ENCODE measurements around the gene AP5S1. TPM values are rescaled to one million over a fixed set of nuclear protein-coding genes. Genes with fewer than 3 reads are reported as not detected.
A peak's percentile ranks its signal among the peaks of the same experiment; 100 is the strongest.
"Not testable (repeated sequence)": the region's sequence is repeated elsewhere in the genome, so short reads cannot be mapped to it uniquely, and the experiment has no call there.

The AP5S1 gene
- total and polyA plus RNA-seq, 2 of the 13 experiments (the other 11 are each of a cell fraction or from before 2014, with no cell fraction given): 7.9 to 23.2 TPM

DNA sequence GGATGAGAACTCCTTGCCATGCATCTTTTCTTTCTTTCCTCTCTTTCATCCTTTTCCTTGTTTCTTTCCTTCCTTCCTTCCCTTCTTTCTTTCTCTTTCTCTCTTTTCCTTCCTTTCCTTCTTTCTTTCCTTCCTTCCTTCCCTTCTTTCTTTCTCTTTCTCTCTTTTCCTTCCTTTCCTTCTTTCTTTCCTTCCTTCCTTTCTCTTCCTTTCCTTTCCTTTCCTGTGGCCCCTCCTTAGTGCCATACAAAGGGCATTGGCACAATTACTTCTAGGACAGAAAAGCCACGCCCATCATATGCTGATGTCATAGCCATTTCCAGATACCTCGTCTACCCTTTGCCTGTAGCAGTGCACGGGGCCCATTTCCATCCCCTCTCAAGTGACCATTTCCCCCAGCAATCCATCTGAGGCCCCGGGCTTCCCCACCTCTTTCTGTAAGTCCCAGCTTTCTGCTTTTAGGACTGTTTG, 31.6 kb upstream of the AP5S1 start (continued):
- TF ChIP-seq, protein P1, sequence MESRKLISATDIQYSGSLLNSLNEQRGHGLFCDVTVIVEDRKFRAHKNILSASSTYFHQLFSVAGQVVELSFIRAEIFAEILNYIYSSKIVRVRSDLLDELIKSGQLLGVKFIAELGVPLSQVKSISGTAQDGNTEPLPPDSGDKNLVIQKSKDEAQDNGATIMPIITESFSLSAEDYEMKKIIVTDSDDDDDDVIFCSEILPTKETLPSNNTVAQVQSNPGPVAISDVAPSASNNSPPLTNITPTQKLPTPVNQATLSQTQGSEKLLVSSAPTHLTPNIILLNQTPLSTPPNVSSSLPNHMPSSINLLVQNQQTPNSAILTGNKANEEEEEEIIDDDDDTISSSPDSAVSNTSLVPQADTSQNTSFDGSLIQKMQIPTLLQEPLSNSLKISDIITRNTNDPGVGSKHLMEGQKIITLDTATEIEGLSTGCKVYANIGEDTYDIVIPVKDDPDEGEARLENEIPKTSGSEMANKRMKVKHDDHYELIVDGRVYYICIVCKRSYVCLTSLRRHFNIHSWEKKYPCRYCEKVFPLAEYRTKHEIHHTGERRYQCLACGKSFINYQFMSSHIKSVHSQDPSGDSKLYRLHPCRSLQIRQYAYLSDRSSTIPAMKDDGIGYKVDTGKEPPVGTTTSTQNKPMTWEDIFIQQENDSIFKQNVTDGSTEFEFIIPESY (CRISPR knock-in tag; IDR thresholded peaks at IDR 0.05): no peak
- no peak for TF ChIP-seq NFYB (CRISPR knock-in tag; IDR thresholded peaks at IDR 0.05)
- no peak for TF ChIP-seq FOXK1 (CRISPR knock-in tag; IDR thresholded peaks at IDR 0.05; ENCODE audit: borderline replicate concordance, low read depth)
- TF ChIP-seq SSRP1 (CRISPR knock-in tag; IDR thresholded peaks at IDR 0.05): no peak
- TF ChIP-seq PHB2 (IDR thresholded peaks at IDR 0.05; ENCODE audit: partially characterized antibody): peak; percentile 97
- peak; percentile 96; the same call in 1 of the 2 replicates for TF ChIP-seq NONO (IDR thresholded peaks at IDR 0.05)
- no peak for TF ChIP-seq NONO (CRISPR knock-in tag; conservative IDR thresholded peaks at IDR 0.05)

DNA sequence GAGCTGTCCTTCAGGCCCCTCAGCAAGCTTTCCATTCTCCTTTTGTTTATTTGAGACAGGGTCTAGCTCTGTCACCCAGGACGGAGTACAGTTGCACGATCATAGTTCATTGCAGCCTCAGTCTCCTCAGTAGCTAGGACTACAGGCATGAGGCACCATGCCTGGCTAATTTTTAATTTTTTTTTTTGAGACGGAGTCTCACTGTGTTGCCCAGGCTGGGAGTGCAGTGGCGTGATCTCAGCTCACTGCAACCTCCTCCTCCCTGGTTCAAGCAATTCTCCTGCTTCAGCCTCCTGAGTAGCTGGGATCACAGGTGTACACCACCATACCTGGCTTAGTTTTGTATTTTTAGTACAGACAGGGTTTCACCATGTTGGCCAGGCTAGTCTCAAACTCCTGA, 31.1 kb upstream of the AP5S1 start:
- H3K9me3 ChIP-seq (ENCODE audit: low read length); DNase-seq (ENCODE audit: low spot score); H3K79me2 ChIP-seq (ENCODE audit: insufficient read depth, low read length); H3K4me3 ChIP-seq (replicated peaks in 1 of 3; ENCODE audit: insufficient read depth in 1 of 3, low read depth in 2 of 3, low read length in 3 of 3); H4K20me1 ChIP-seq (ENCODE audit: insufficient read depth, low read length); BruUV-seq (replicated peaks); FAIRE-seq; H3K36me3 ChIP-seq (replicated peaks in 1 of 2; ENCODE audit: control insufficient read depth in 1 of 2, insufficient read depth in 2 of 2, low read length in 2 of 2); intact Hi-C loops (cut with micrococcal nuclease; ENCODE audit: unreplicated experiment); ATAC-seq; H3K9ac ChIP-seq (ENCODE audit: insufficient read depth, low read depth, low read length); H2AFZ ChIP-seq (ENCODE audit: low read length); H3K27ac ChIP-seq (ENCODE audit: extremely low read length, insufficient read depth, low read length): not testable (repeated sequence)
- ChIA-PET POLR2A (interaction anchor here (0.5 to 10.4 kb wide), 3 partner anchors 12 to 226 kb away, joined by 3 to 134 read pairs (median 3); partner anchors contain the start of genes AP5S1 and RNF24), CTCF (ENCODE audit: low intra/inter-chr PET ratio, low total read pairs) (interaction anchor here (0.8 to 4.6 kb wide), 3 partner anchors 30 to 296 kb away, joined by 3 to 119 read pairs (median 49); partner anchors contain the start of gene AP5S1)
- TF ChIP-seq ZFX (CRISPR knock-in tag; IDR thresholded peaks at IDR 0.05; ENCODE audit: low read depth) (0 out of 2 replicates have a peak, but pooled peaks have one; percentile 9), ZNF121 (CRISPR knock-in tag; IDR thresholded peaks at IDR 0.05) (peak; percentile 98), ZMYM3 (CRISPR knock-in tag; IDR thresholded peaks at IDR 0.05) (peak; percentile 60; the same call in 1 of the 2 replicates)
- WGBS (ENCODE audit: low lambda C conversion rate): 17% methylated on average over 4 of the region's 4 CpGs
- H3K4me2 ChIP-seq (ENCODE audit: low read depth, low read length): peak overlapping the region; percentile 65
- H3K4me1 ChIP-seq (ENCODE audit: insufficient read depth, low read length): peaks cover 56% of the 10 kb centered on the region
- in situ Hi-C loops (cut with HindIII; ENCODE audit: extremely low pct_ligation_motif_present, low pct_unique_long_range_greater_than_20kb): loop anchor here (5.0 kb wide), 1 partner anchor 58 kb away; the partner anchor contains the start of gene MAVS
- peaks cover 0 to 18% of the 10 kb centered on the region in 2 experiments; a peak in 3 of 5 replicates for H3K27me3 ChIP-seq (ENCODE audit: control insufficient read depth in 1 of 2, insufficient read depth in 2 of 2, low read length in 2 of 2)

DNA sequence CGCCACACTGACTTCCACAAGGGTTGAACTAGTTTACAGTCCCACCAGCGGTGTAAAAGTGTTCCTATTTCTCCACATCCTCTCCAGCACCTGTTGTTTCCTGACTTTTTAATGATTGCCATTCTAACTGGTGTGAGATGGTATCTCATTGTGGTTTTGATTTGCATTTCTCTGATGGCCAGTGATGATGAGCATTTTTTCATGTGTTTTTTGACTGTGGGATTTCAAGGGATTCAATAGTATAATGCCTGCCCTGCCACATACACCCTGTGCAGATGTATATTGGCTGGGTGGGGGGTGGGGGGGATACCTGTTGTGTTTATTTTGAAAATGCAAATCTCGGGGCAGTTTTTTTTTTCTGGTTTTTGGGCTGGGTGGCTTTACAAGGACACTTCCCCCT, 26.2 kb upstream of the AP5S1 start:
- FAIRE-seq; H3K9me3 ChIP-seq (ENCODE audit: low read length); H3K27ac ChIP-seq (ENCODE audit: extremely low read length, insufficient read depth, low read length); H3K36me3 ChIP-seq (replicated peaks in 1 of 2; ENCODE audit: control insufficient read depth in 1 of 2, insufficient read depth in 2 of 2, low read length in 2 of 2); H2AFZ ChIP-seq (ENCODE audit: low read length); BruUV-seq (replicated peaks); H3K4me3 ChIP-seq (replicated peaks in 1 of 3; ENCODE audit: insufficient read depth in 1 of 3, low read depth in 2 of 3, low read length in 3 of 3); DNase-seq (ENCODE audit: low spot score); ATAC-seq; H4K20me1 ChIP-seq (ENCODE audit: insufficient read depth, low read length); H3K4me2 ChIP-seq (ENCODE audit: low read depth, low read length); in situ Hi-C loops (cut with HindIII; ENCODE audit: extremely low pct_ligation_motif_present, low pct_unique_long_range_greater_than_20kb); CTCF ChIA-PET (ENCODE audit: low intra/inter-chr PET ratio, low total read pairs); intact Hi-C loops (cut with micrococcal nuclease; ENCODE audit: unreplicated experiment); POLR2A ChIA-PET; H3K27me3 ChIP-seq (ENCODE audit: control insufficient read depth in 1 of 2, insufficient read depth in 2 of 2, low read length in 2 of 2); H3K9ac ChIP-seq (ENCODE audit: insufficient read depth, low read depth, low read length): not testable (repeated sequence)
- Histone ChIP-seq H3K79me2 (ENCODE audit: insufficient read depth, low read length) (peaks cover 20% of the 10 kb centered on the region), H3K4me1 (ENCODE audit: insufficient read depth, low read length) (peaks cover 52% of the 10 kb centered on the region)
- WGBS (ENCODE audit: low lambda C conversion rate): 40% methylated on average over 1 of the region's 3 CpGs

All from HepG2 (cell line).